ENCODE measurements around the gene TENT5A.

- no peak for TF ChIP-seq CTCF (IDR thresholded peaks at IDR 0.05; ENCODE audit: low read length)
- TF ChIP-seq EZH2 (IDR thresholded peaks at IDR 0.05; ENCODE audit: borderline replicate concordance, low read length): no peak
Observed at GRCh38 chr6:81734500-81735150, 17.9 kb downstream of the TENT5A start.
